ENCODE data around the gene FYN.

GRCh38 chr6:111631018-111631417, 242.2 kb downstream of the FYN start:
- TF ChIP-seq CTCF (IDR thresholded peaks at IDR 0.05; ENCODE audit: low read depth, low read length) (no peak), MYC (IDR thresholded peaks at IDR 0.05; ENCODE audit: low read depth, low read length) (no peak), POLR2A (IDR thresholded peaks at IDR 0.05; ENCODE audit: extremely low read depth, insufficient read length) (no peak)
